Heart left ventricle (tissue), 13 donors: ENCODE measurements around the gene TDRD10.

Experiments
- CTCF ChIP-seq, 12 donors: fragments of 200-600 bp; sonication (generic) in 4 of 12; IDR thresholded peaks; one replicate each; pipeline versions ENCODE4 v1.5.0 to v1.8.0; 2018 to 2022; ENCODE audit warnings: antibody characterized with exemption in 12 of 12, mild to moderate bottlenecking in 5 of 12
- POLR2A ChIP-seq, 2 donors: fragments of 450-650 bp; IDR thresholded peaks; one replicate each; pipeline ENCODE4 v1.6.1; 2017; ENCODE audit warnings: antibody characterized with exemption in 2 of 2, mild to moderate bottlenecking in 2 of 2, moderate library complexity in 2 of 2
- donor health status: ischemic (EF 13 %, LVEDD 7.1; RV severe dilation, severe dysfunction).
- donor health status: DM: no; HTN: yes; CAD: no.
- donor health status: DM: no; HTN: no; CAD: no.
- donor health status: ischemic (EF 25% LVEDD 6.9; RV normal size, moderate dysfunction).
- donor health status: ischemic (EF 25% LVEDD 5.7; RV mildly dilated, moderate dysfunction).
- donor health status: ischemic (EF 35%, LVEDD 5.7; RV mildly dilated, moderate dysfunction).
- donor health status: nonischemic (EF 11% LVEDD 7.7; RV severe dilation, severe dysfunction).
- donor health status: DM: yes; HTN: yes; CAD: no.
- donor health status: PGD.
- donor health status: ischemic (EF 29% LVEDD 5.4; RV normal size, mild dysfunction).
- donor health status: nonischemic (EF 23%, LVEDD 6.1; RV moderate dilation, normal function).

GRCh38 chr1:154459080-154459479 is 42.9 kb upstream of the TDRD10 start:
- TF ChIP-seq POLR2A (IDR thresholded peaks at IDR 0.05), result no peak
- no peak for TF ChIP-seq CTCF (IDR thresholded peaks at IDR 0.05)
